Hepatocyte (in vitro differentiated cells): ENCODE data around the gene KIF2A. TPM values are rescaled to one million over a fixed set of nuclear protein-coding genes. Genes with fewer than 3 reads are reported as not detected.

Experiments used
- DNase-seq: peaks from one replicate; pipeline ENCODE4 v3.0.0-alpha.2; 2016; ENCODE audit warnings: low spot score
- H2AFZ ChIP-seq: fragments of 200-600 bp; sonication (generic); 2 replicates; pipeline ENCODE4 v1.6.0; 2016; ENCODE audit warnings: antibody characterized with exemption, mild to moderate bottlenecking
- H3K27ac ChIP-seq: fragments of 200-600 bp; sonication (generic); 2 replicates; pipeline ENCODE4 v1.5.1; 2016; ENCODE audit warnings: mild to moderate bottlenecking
- H3K27me3 ChIP-seq: fragments of 200-600 bp; sonication (generic); 2 replicates; pipeline ENCODE4 v1.6.1; 2016
- H3K36me3 ChIP-seq: fragments of 200-600 bp; sonication (generic); replicated peaks from 2 replicates; pipeline ENCODE4 v1.5.1; 2016; ENCODE audit warnings: low read depth; ENCODE audit not compliant: insufficient read depth
- H3K4me1 ChIP-seq: fragments of 200-600 bp; sonication (generic); 2 replicates; pipeline ENCODE4 v1.5.1; 2016; ENCODE audit warnings: mild to moderate bottlenecking, moderate library complexity; ENCODE audit not compliant: insufficient read depth
- H3K4me2 ChIP-seq: fragments of 200-600 bp; sonication (generic); 2 replicates; pipeline ENCODE4 v1.6.0; 2016
- H3K4me3 ChIP-seq: fragments of 200-600 bp; sonication (generic); 2 replicates; pipeline ENCODE4 v1.5.1; 2016; ENCODE audit warnings: mild to moderate bottlenecking
- H3K79me2 ChIP-seq: fragments of 200-600 bp; sonication (generic); 2 replicates; pipeline ENCODE4 v1.6.0; 2017; ENCODE audit warnings: mild to moderate bottlenecking
- H3K9me2 ChIP-seq: fragments of 200-600 bp; sonication (generic); replicated peaks from 2 replicates; pipeline ENCODE4 v1.6.0; 2017; ENCODE audit warnings: mild to moderate bottlenecking; ENCODE audit not compliant: insufficient read depth
- H3K9me3 ChIP-seq: fragments of 200-600 bp; sonication (generic); 2 replicates; pipeline ENCODE4 v1.5.1; 2016; ENCODE audit warnings: low read depth, mild to moderate bottlenecking
- H4K20me1 ChIP-seq: fragments of 200-600 bp; sonication (generic); 2 replicates; pipeline ENCODE4 v1.6.0; 2016; ENCODE audit warnings: mild to moderate bottlenecking; ENCODE audit not compliant: insufficient read depth, poor library complexity, severe bottlenecking
- EZH2 ChIP-seq: fragments of 200-600 bp; sonication (generic); IDR thresholded peaks from 2 replicates; pipeline ENCODE4 v1.6.1; 2016; ENCODE audit warnings: antibody characterized with exemption, mild to moderate bottlenecking, borderline replicate concordance
- EZH2phosphoT487 ChIP-seq: fragments of 200-600 bp; sonication (generic); IDR thresholded peaks from one replicate; pipeline ENCODE4 v1.6.1; 2018; ENCODE audit warnings: antibody characterized with exemption, mild to moderate bottlenecking, low read depth, moderate library complexity; ENCODE audit not compliant: unreplicated experiment, severe bottlenecking
- WGBS: methylation state at CpG from one replicate; pipeline ENCODE4 v1.1.6; 2016; ENCODE audit warnings: low lambda C conversion rate; ENCODE audit errors: missing lambda C conversion rate; 5-methylcytosine and 5-hydroxymethylcytosine counted together
- polyA plus RNA-seq: library from polyadenylated mRNA; unstranded; fragments of >200 nt; fragmentation: Nextera tagmentation; extraction: Ambion mirVana; gene quantifications from 2 replicates; pipeline ENCODE4 v1.2.1, GENCODE V29; 2016
- total RNA-seq: library from RNA; depleted of rRNA; stranded (reverse); fragments of >200 nt; gene quantifications from 2 replicates; pipeline ENCODE4 v1.2.3, GENCODE V29; 2014
- TF ChIP-seq, protein P1 (sequence below): fragments of 200-600 bp; sonication (generic); IDR thresholded peaks from 2 replicates; pipeline ENCODE4 v1.5.1; 2016; ENCODE audit warnings: antibody characterized with exemption, mild to moderate bottlenecking; ENCODE audit not compliant: poor library complexity

Gene KIF2A
- total and polyA plus RNA-seq, 2 experiments from 2014 or later = 28.3 to 46.9 TPM

DNA sequence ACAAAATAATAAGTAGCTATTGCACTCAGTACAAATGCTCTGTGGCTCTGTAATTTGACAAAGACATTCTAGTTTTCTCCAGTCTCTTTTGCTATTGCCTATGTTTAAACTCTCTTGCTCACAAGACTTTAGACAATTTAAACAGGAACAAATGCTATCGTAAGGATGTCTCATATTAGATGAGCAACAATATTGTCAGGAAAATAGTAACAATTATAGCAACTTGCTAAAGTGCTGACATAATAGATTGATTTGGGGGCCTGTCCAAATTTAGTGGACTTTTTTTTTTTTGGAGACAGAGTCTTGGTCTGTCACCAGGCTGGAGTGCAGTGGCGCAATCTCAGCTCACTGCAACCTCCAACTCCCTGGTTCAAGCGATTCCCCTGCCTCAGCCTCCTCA is 11.8 kb downstream of the KIF2A start:
- H3K9me2 ChIP-seq = no peaks in the 10 kb centered on the region
- no peak overlapping the region for H2AFZ ChIP-seq
- no peaks in the 10 kb centered on the region for H3K36me3 ChIP-seq
- H4K20me1 ChIP-seq = peaks cover 65% of the 10 kb centered on the region
- H3K9me3 ChIP-seq = no peaks in the 10 kb centered on the region
- H3K4me3 ChIP-seq = no peak overlapping the region
- no peaks in the 10 kb centered on the region for H3K27me3 ChIP-seq
- DNase-seq = no peak
- 95% methylated on average over 3 of the region's 3 CpGs for WGBS
- TF ChIP-seq EZH2 = no peak
- no peak for TF ChIP-seq EZH2phosphoT487
- TF ChIP-seq, protein P1, sequence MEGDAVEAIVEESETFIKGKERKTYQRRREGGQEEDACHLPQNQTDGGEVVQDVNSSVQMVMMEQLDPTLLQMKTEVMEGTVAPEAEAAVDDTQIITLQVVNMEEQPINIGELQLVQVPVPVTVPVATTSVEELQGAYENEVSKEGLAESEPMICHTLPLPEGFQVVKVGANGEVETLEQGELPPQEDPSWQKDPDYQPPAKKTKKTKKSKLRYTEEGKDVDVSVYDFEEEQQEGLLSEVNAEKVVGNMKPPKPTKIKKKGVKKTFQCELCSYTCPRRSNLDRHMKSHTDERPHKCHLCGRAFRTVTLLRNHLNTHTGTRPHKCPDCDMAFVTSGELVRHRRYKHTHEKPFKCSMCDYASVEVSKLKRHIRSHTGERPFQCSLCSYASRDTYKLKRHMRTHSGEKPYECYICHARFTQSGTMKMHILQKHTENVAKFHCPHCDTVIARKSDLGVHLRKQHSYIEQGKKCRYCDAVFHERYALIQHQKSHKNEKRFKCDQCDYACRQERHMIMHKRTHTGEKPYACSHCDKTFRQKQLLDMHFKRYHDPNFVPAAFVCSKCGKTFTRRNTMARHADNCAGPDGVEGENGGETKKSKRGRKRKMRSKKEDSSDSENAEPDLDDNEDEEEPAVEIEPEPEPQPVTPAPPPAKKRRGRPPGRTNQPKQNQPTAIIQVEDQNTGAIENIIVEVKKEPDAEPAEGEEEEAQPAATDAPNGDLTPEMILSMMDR = no peak
- no peaks in the 10 kb centered on the region for H3K4me1 ChIP-seq
- H3K79me2 ChIP-seq = peaks cover 100% of the 10 kb centered on the region
- no peak overlapping the region for H3K4me2 ChIP-seq
- no peak overlapping the region for H3K27ac ChIP-seq

DNA sequence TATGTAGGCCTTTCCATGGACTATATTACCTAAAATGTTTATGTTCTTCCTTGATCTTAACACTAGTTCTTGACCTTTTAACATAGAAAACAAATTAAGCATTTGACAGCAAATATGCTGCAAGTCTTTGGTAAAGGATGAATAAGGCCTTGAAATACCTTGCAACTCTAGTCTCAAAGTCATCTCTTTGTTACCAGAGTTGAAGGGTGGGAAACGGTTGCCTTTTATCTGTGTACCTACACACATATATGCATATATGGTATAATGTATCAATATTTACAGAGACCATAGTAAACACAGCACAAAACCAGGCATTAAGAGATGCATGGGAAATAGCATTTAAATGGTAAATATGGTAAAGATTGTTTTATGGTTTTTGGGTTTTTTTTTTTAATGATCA is 16.5 kb downstream of the KIF2A start:
- 86% methylated on average over 1 of the region's 1 CpG for WGBS

DNA sequence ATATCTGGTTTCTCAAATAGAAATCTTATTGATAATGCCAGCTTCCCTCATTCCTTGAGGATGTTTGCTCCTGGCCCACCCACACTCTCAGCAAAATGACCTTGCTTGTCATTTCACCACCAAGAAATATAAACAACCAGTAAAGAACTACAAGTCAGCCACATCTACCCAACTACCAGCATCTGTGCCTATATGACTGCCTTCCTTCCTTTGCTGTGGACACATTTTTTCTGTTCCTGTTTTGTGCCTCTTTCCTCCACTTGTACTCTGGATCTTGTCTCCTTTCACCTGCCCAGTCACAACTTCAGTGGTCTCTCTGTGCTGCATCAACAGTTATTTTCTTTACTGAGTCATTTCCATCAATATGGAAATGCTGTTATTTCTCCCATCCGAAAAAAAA is 20.3 kb downstream of the KIF2A start:
- H3K4me2 ChIP-seq = no peak overlapping the region
- no peak overlapping the region for H3K27ac ChIP-seq
- no peaks in the 10 kb centered on the region for H3K4me1 ChIP-seq
- 80% methylated on average over 1 of the region's 1 CpG for WGBS
- H3K79me2 ChIP-seq = peaks cover 99% of the 10 kb centered on the region
- H3K27me3 ChIP-seq = no peaks in the 10 kb centered on the region
- peaks cover 23% of the 10 kb centered on the region for H4K20me1 ChIP-seq
- H2AFZ ChIP-seq = no peak overlapping the region
- DNase-seq = no peak
- H3K36me3 ChIP-seq = no peaks in the 10 kb centered on the region
- TF ChIP-seq, protein P1 = no peak
- no peak for TF ChIP-seq EZH2
- no peak for TF ChIP-seq EZH2phosphoT487
- H3K9me2 ChIP-seq = no peaks in the 10 kb centered on the region
- no peaks in the 10 kb centered on the region for H3K9me3 ChIP-seq
- H3K4me3 ChIP-seq = no peak overlapping the region

More for the DNA sequence above, 16.5 kb downstream of the KIF2A start:
- DNase-seq = no peak
- TF ChIP-seq EZH2 (no peak), EZH2phosphoT487 (no peak)
- TF ChIP-seq, protein P1 = no peak
- Histone ChIP-seq H3K79me2 (peaks cover 99% of the 10 kb centered on the region), H3K4me2 (no peak overlapping the region), H3K27ac (no peak overlapping the region), H3K9me2 (no peaks in the 10 kb centered on the region), H3K9me3 (no peaks in the 10 kb centered on the region), H3K4me3 (no peak overlapping the region), H4K20me1 (peaks cover 46% of the 10 kb centered on the region), H2AFZ (no peak overlapping the region), H3K27me3 (no peaks in the 10 kb centered on the region), H3K4me1 (no peaks in the 10 kb centered on the region), H3K36me3 (no peaks in the 10 kb centered on the region)

DNA sequence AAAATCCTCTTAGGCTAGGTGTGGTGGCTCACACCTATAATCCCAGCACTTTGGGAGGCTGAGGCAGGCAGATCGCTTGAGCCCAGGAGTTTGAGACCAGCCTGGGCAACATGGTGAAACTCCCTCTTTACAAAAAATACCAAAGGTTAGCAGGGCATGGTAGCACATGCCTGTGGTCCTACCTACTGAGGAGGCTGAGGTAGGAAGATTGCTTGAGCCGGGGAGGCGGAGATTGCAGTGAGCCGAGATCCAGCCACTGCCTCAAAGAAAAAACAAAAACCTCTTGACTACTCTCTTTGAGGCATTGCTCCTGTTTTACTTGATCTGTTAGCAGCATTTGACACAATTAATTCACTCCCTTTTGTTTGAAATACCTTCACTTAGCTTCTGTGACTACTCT is 20.7 kb downstream of the KIF2A start:
- Histone ChIP-seq H2AFZ (no peak overlapping the region), H3K4me1 (no peaks in the 10 kb centered on the region), H3K9me3 (no peaks in the 10 kb centered on the region), H3K4me2 (no peak overlapping the region), H3K36me3 (no peaks in the 10 kb centered on the region), H3K27ac (no peak overlapping the region), H4K20me1 (peaks cover 23% of the 10 kb centered on the region), H3K27me3 (no peaks in the 10 kb centered on the region), H3K4me3 (no peak overlapping the region), H3K79me2 (peaks cover 99% of the 10 kb centered on the region), H3K9me2 (no peaks in the 10 kb centered on the region)
- DNase-seq = no peak
- 90% methylated on average over 4 of the region's 4 CpGs for WGBS
- TF ChIP-seq EZH2 (no peak), EZH2phosphoT487 (no peak)
- TF ChIP-seq, protein P1 = no peak
